Ovary (tissue), 3 donors: ENCODE measurements around the gene SLC26A1.

Experiments used
- EP300 ChIP-seq: sonication (generic); formaldehyde crosslinking; IDR thresholded peaks from one replicate; pipeline ENCODE4 v1.6.1; 2017; ENCODE audit warnings: antibody characterized with exemption
- POLR2A ChIP-seq: fragments of 450-650 bp; IDR thresholded peaks from one replicate; pipeline ENCODE4 v1.6.1; 2017; ENCODE audit warnings: antibody characterized with exemption, mild to moderate bottlenecking, moderate library complexity
- TF ChIP-seq, protein P1 (sequence below), 3 donors: fragments of 450-650 bp in 2 of 3; fragments of 200-600 bp in 1 of 3; IDR thresholded peaks; one replicate each; pipeline versions ENCODE4 v1.5.1 to v1.8.0; 2016 to 2022; ENCODE audit warnings: antibody characterized with exemption in 3 of 3, mild to moderate bottlenecking in 1 of 3
- donor health status: DM: no; HTN: no; CAD: no.

- TF ChIP-seq POLR2A (no peak), EP300 (no peak)
- TF ChIP-seq, protein P1, sequence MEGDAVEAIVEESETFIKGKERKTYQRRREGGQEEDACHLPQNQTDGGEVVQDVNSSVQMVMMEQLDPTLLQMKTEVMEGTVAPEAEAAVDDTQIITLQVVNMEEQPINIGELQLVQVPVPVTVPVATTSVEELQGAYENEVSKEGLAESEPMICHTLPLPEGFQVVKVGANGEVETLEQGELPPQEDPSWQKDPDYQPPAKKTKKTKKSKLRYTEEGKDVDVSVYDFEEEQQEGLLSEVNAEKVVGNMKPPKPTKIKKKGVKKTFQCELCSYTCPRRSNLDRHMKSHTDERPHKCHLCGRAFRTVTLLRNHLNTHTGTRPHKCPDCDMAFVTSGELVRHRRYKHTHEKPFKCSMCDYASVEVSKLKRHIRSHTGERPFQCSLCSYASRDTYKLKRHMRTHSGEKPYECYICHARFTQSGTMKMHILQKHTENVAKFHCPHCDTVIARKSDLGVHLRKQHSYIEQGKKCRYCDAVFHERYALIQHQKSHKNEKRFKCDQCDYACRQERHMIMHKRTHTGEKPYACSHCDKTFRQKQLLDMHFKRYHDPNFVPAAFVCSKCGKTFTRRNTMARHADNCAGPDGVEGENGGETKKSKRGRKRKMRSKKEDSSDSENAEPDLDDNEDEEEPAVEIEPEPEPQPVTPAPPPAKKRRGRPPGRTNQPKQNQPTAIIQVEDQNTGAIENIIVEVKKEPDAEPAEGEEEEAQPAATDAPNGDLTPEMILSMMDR (IDR thresholded peaks at IDR 0.05), result no peak
These were observed 45.7 kb downstream of the SLC26A1 start for GRCh38 chr4:947491-947971.
